Thoracic aorta (tissue), 2 donors: Measurements from ENCODE around the gene CREBZF. TPM values are rescaled to one million over a fixed set of nuclear protein-coding genes. Genes with fewer than 3 reads are reported as not detected.
A peak's percentile ranks its signal among the peaks of the same experiment; 100 is the strongest.

Experiments
- ATAC-seq: fragments of 150-250 bp; one replicate; pipeline ENCODE4 v1.8.0; 2017; ENCODE audit warnings: low read depth; ENCODE audit not compliant: insufficient number of reproducible peaks, low FRiP score
- DNase-seq: peaks from one replicate; pipeline ENCODE4 v3.0.0-alpha.2; 2020; ENCODE audit warnings: low spot score
- H3K27ac ChIP-seq, 2 donors: fragments of 200-600 bp; sonication (generic); 1 replicate in 1 of 2; 2 replicates in 1 of 2; pipeline ENCODE4 v1.5.1; 2016; ENCODE audit warnings: mild to moderate bottlenecking in 2 of 2, moderate library complexity in 2 of 2
- H3K27me3 ChIP-seq: fragments of 200-600 bp; sonication (generic); replicated peaks from 2 replicates; pipeline ENCODE4 v1.6.0; 2016; ENCODE audit warnings: mild to moderate bottlenecking; ENCODE audit not compliant: insufficient read depth
- H3K36me3 ChIP-seq: fragments of 200-600 bp; sonication (generic); one replicate; pipeline ENCODE4 v1.5.1; 2016
- H3K4me1 ChIP-seq, 2 donors: fragments of 200-600 bp; sonication (generic); 1 replicate in 1 of 2; 2 replicates in 1 of 2; pipeline versions ENCODE4 v1.5.1 to v1.6.0; 2016; ENCODE audit warnings: low read depth in 2 of 2, mild to moderate bottlenecking in 1 of 2; ENCODE audit not compliant: control insufficient read depth in 1 of 2
- H3K4me3 ChIP-seq: fragments of 200-600 bp; sonication (generic); 2 replicates; pipeline ENCODE4 v1.5.1; 2016; ENCODE audit warnings: mild to moderate bottlenecking
- H3K9me3 ChIP-seq: fragments of 200-600 bp; sonication (generic); 2 replicates; pipeline ENCODE4 v1.5.1; 2016
- CTCF ChIP-seq: fragments of 200-600 bp; sonication (generic); IDR thresholded peaks from one replicate; pipeline ENCODE4 v1.5.1; 2019; ENCODE audit warnings: antibody characterized with exemption
- total RNA-seq, 2 donors: library from RNA; depleted of rRNA; stranded (reverse); fragments of >200 nt; gene quantifications; one replicate each; pipeline versions ENCODE4 v1.1.0 to v1.2.3, GENCODE V29; 2016

Gene CREBZF
- total RNA-seq, 2 donors from 2014 or later = 74.9 to 88.3 TPM

GRCh38 chr11:85668157-85668556, 3.2 kb upstream of the CREBZF start:
- ATAC-seq (no peak), DNase-seq (no peak)
- no peak for TF ChIP-seq CTCF
- no peak overlapping the region for H3K4me3 ChIP-seq
- no peaks in the 10 kb centered on the region for H3K9me3 ChIP-seq
- H3K27ac ChIP-seq = no peak overlapping the region
- H3K36me3 ChIP-seq = no peaks in the 10 kb centered on the region
- no peaks in the 10 kb centered on the region for H3K27me3 ChIP-seq
- H3K4me1 ChIP-seq = peaks cover under 1 to 2% of the 10 kb centered on the region in 2 donors

- no peaks in the 10 kb centered on the region for H3K9me3 ChIP-seq
- no peaks in the 10 kb centered on the region for H3K27me3 ChIP-seq
- ATAC-seq (no peak), DNase-seq (no peak)
- no peak for TF ChIP-seq CTCF
- no peaks in the 10 kb centered on the region for H3K36me3 ChIP-seq
- H3K4me3 ChIP-seq = no peak overlapping the region
- H3K4me1 ChIP-seq = peaks cover 12 to 13% of the 10 kb centered on the region in 2 donors
- H3K27ac ChIP-seq = no peak overlapping the region
These were observed 1.8 kb upstream of the CREBZF start for GRCh38 chr11:85666687-85667086.

GRCh38 chr11:85665733-85666132, 804 bp upstream of the CREBZF start:
- peak overlapping the region in 1 of 2 donors; percentile 94 for H3K27ac ChIP-seq
- H3K4me1 ChIP-seq = peaks cover 21 to 22% of the 10 kb centered on the region in 2 donors
- H3K27me3 ChIP-seq = no peaks in the 10 kb centered on the region
- DNase-seq (no peak), ATAC-seq (no peak)
- H3K9me3 ChIP-seq = no peaks in the 10 kb centered on the region
- no peaks in the 10 kb centered on the region for H3K36me3 ChIP-seq
- TF ChIP-seq CTCF = no peak
- H3K4me3 ChIP-seq = peak overlapping the region; percentile 89

GRCh38 chr11:85663753-85664614, 945 bp downstream of the CREBZF start:
- Histone ChIP-seq H3K9me3 (no peaks in the 10 kb centered on the region), H3K4me3 (peak overlapping the region; percentile 89), H3K4me1 (peaks cover 27 to 39% of the 10 kb centered on the region in 2 donors), H3K27me3 (no peaks in the 10 kb centered on the region), H3K27ac (peak overlapping the region; percentile 94 to 99), H3K36me3 (no peaks in the 10 kb centered on the region)
- peak; percentile 37 for DNase-seq
- ATAC-seq = peak; percentile 67
- peak; percentile 49 for TF ChIP-seq CTCF

- Histone ChIP-seq H3K4me3 (peak overlapping the region; percentile 89), H3K9me3 (no peaks in the 10 kb centered on the region), H3K27ac (peak overlapping the region; percentile 94 to 99), H3K36me3 (no peaks in the 10 kb centered on the region), H3K4me1 (peaks cover 28 to 47% of the 10 kb centered on the region in 2 donors), H3K27me3 (no peaks in the 10 kb centered on the region)
- ATAC-seq (no peak), DNase-seq (no peak)
- no peak for TF ChIP-seq CTCF
These were observed 1.7 kb downstream of the CREBZF start for GRCh38 chr11:85663080-85663752.
